Measurements from ENCODE around the gene CEP85. TPM values are rescaled to one million over a fixed set of nuclear protein-coding genes. Genes with fewer than 3 reads are reported as not detected.

Gene CEP85
- total RNA-seq, 1 donor from 2014 or later: 10.3 TPM

GRCh38 chr1:26315874-26316850 lies 82.2 kb downstream of the CEP85 start:
- Histone ChIP-seq H3K4me1 (peaks cover 14% of the 10 kb centered on the region), H3K36me3 (no peaks in the 10 kb centered on the region), H3K4me3 (no peak overlapping the region), H3K9me3 (no peaks in the 10 kb centered on the region), H3K27me3 (no peaks in the 10 kb centered on the region), H3K27ac (no peak overlapping the region)
- ATAC-seq (no peak), DNase-seq (no peak)
- no peak for TF ChIP-seq CTCF (IDR thresholded peaks at IDR 0.05)
- intact Hi-C loops (cut with DNase I): no loop called here

GRCh38 chr1:26317146-26317545 lies 83.1 kb downstream of the CEP85 start:
- DNase-seq (no peak), ATAC-seq (no peak)
- no peaks in the 10 kb centered on the region for H3K27me3 ChIP-seq
- no peaks in the 10 kb centered on the region for H3K36me3 ChIP-seq
- H3K4me1 ChIP-seq: peaks cover 16% of the 10 kb centered on the region
- H3K4me3 ChIP-seq: peak overlapping the region; percentile 54
- intact Hi-C loops (cut with DNase I): no loop called here
- no peaks in the 10 kb centered on the region for H3K9me3 ChIP-seq
- no peak for TF ChIP-seq CTCF (IDR thresholded peaks at IDR 0.05)
- peak overlapping the region; percentile 31 for H3K27ac ChIP-seq

DNA sequence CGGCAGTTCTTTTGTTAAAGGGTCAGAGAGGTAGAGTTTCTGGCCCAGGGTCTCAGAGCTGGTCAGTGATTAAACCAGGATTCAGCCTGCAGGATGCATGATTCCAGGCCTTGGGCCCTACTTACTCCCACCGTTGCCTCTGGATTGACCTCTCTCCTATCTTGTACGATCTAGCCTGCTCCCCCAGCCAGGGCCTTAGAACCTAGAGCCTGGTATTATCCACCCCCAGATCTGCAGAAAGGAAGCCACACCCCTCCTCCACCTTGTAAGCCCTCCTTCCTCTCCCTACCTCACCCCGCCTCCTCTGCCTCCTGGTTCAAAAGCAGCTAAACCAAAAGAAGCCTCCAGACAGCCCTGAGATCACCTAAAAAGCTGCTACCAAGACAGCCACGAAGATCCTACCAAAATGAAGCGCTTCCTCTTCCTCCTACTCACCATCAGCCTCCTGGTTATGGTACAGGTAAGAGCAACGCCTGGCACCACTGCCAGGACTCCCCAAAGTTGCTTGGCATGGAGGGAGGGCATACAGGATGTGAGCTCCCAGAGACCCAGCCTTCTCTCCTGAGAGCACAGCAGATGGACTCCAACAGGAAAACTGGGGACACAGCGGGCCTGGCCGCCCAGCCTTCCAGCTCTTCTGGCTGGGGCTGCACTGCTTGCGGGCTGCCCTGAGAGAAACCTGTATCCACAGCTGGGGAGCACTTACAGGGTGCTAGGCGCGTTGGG lies 83.8 kb downstream of the CEP85 start, which contains the start of gene CD52:
Gene CD52, plus strand, starts transcription at position 347 of the 726 bp plus-strand sequence. Its CDS starts 60 bp downstream, at position 407.
- peaks cover 16% of the 10 kb centered on the region for H3K4me1 ChIP-seq
- H3K27me3 ChIP-seq: no peaks in the 10 kb centered on the region
- DNase-seq (no peak), ATAC-seq (peak; percentile 51)
- H3K36me3 ChIP-seq: no peaks in the 10 kb centered on the region
- H3K27ac ChIP-seq: peak within 1 kb of the TSS; percentile 79
- H3K9me3 ChIP-seq: no peaks in the 10 kb centered on the region
- no peak for TF ChIP-seq CTCF (IDR thresholded peaks at IDR 0.05)
- peak within 1 kb of the TSS; percentile 54 for H3K4me3 ChIP-seq
- intact Hi-C loops (cut with DNase I): no loop called here

DNA sequence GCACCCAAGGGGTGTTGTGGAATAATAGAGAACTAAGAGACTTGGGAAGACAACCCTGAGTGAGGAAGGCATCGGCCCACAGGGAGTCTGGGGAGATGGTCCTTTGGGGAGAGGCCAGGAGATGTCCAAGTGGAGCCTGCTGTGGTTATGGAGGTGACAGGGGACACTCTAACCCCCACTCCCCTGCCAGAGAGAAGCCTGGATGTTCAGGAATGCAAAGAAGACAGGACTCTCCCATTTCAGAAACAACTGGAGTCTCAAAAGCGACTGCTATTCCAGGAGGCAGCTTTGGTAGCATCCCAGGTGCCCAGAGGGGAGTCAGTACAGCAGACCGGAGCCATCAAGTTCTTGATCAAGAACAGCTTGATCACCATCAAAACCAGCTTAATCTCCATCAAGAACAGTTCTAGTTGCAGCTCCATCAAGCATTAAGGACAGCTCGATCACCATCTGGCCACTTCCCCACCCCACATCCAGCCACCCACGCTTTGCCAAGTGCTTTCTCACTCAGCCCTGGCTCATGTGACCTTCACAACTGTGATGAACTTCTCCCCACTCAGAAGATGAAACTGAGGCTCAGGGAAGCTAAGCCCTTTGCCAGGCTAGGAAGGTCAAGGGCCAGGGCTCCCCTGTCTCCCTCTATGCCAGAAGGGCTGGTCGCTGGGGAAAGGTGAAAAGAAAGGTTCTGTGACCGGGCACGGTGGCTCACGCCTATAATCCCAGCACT lies 84.5 kb downstream of the CEP85 start:
- no peaks in the 10 kb centered on the region for H3K36me3 ChIP-seq
- H3K9me3 ChIP-seq: no peaks in the 10 kb centered on the region
- peak; percentile 75 for DNase-seq
- TF ChIP-seq CTCF (IDR thresholded peaks at IDR 0.05): no peak
- intact Hi-C loops (cut with DNase I): no loop called here
- H3K27me3 ChIP-seq: no peaks in the 10 kb centered on the region
- peak overlapping the region; percentile 79 for H3K27ac ChIP-seq
- ATAC-seq: peak; percentile 63
- peak overlapping the region; percentile 54 for H3K4me3 ChIP-seq
- peaks cover 16% of the 10 kb centered on the region for H3K4me1 ChIP-seq

DNA sequence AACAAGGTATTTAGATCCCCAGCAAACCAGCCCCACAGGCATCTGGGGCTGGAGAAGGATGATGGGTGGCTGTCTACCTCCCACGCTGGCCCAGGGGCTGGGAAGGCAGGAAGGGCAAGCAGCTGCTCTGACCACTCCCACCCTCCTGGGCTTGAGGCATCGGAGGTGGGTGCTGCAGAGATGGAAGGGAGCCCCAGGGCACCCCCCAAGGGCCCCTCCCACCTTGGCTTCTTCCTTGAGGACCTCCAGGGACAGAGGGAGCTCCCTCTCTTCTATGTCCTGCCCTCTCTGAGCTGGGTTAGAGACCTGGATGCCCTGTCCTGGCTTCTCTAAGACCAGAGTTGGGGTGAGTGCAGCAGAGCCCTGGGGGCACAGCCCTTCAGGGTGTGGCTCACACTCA lies 86.9 kb downstream of the CEP85 start:
- peaks cover 9% of the 10 kb centered on the region for H3K4me1 ChIP-seq
- intact Hi-C loops (cut with DNase I): loop anchor here (5.0 kb wide), 1 partner anchor 44 kb away; no protein-coding TSS in a partner anchor
- TF ChIP-seq CTCF (IDR thresholded peaks at IDR 0.05): no peak
- no peaks in the 10 kb centered on the region for H3K36me3 ChIP-seq
- no peaks in the 10 kb centered on the region for H3K9me3 ChIP-seq
- H3K27ac ChIP-seq: no peak overlapping the region
- no peak overlapping the region for H3K4me3 ChIP-seq
- no peak for ATAC-seq
- H3K27me3 ChIP-seq: no peaks in the 10 kb centered on the region
- DNase-seq: no peak

Data from upper lobe of right lung (tissue), 1 donor.